CD14-positive monocyte (primary cell): Measurements from ENCODE around the gene GLTPD2. TPM values are rescaled to one million over a fixed set of nuclear protein-coding genes. Genes with fewer than 3 reads are reported as not detected.
A peak's percentile ranks its signal among the peaks of the same experiment; 100 is the strongest.

ENCODE experiments used
- DNase-seq, 3 donors: peaks; one replicate each; pipeline ENCODE4 v3.0.0-alpha.2; 2011 to 2022
- H2AFZ ChIP-seq: 2 replicates; pipeline ENCODE4 v1.6.0; 2012; ENCODE audit warnings: mild to moderate bottlenecking, low read depth, low read length, inconsistent platforms; ENCODE audit not compliant: insufficient read depth, poor library complexity, severe bottlenecking
- H3K27ac ChIP-seq, 2 donors: 1 replicate in 1 of 2; 2 replicates in 1 of 2; pipeline ENCODE4 v1.5.1; 2012 to 2013; ENCODE audit warnings: low read length in 2 of 2, control low read depth in 1 of 2, inconsistent platforms in 1 of 2, low read depth in 1 of 2, mild to moderate bottlenecking in 1 of 2
- H3K27me3 ChIP-seq, 2 donors: one replicate each; pipeline versions ENCODE4 v1.6.0 to v1.6.1; 2011 to 2013; ENCODE audit warnings: low read length in 2 of 2; ENCODE audit not compliant: control insufficient read depth in 2 of 2, insufficient read depth in 2 of 2
- H3K36me3 ChIP-seq, 2 donors: replicated peaks in 1 of 2; 1 replicate in 1 of 2; 2 replicates in 1 of 2; pipeline versions ENCODE4 v1.5.1 to v1.6.1; 2012 to 2013; ENCODE audit warnings: low read length in 2 of 2, control low read depth in 1 of 2, inconsistent platforms in 1 of 2, mild to moderate bottlenecking in 1 of 2; ENCODE audit not compliant: insufficient read depth in 2 of 2, control insufficient read depth in 1 of 2
- H3K4me1 ChIP-seq, 2 donors: 1 replicate in 1 of 2; 2 replicates in 1 of 2; pipeline versions ENCODE4 v1.5.1 to v1.6.1; 2012 to 2013; ENCODE audit warnings: low read length in 2 of 2, control low read depth in 1 of 2, inconsistent platforms in 1 of 2, mild to moderate bottlenecking in 1 of 2, moderate library complexity in 1 of 2; ENCODE audit not compliant: insufficient read depth in 2 of 2, control insufficient read depth in 1 of 2
- H3K4me2 ChIP-seq: replicated peaks from 2 replicates; pipeline ENCODE3; 2012; ENCODE audit warnings: low read length, moderate library complexity, mild to moderate bottlenecking; ENCODE audit not compliant: poor library complexity, severe bottlenecking; ENCODE audit errors: extremely low read depth
- H3K4me3 ChIP-seq, 3 experiments: fragments of 200-600 bp in 1 of 3; sonication (generic) in 1 of 3; replicated peaks in 1 of 3; 1 replicate in 2 of 3; 2 replicates in 1 of 3; pipeline ENCODE4 v1.5.1; 2011 to 2013; ENCODE audit warnings: low read length in 3 of 3, mild to moderate bottlenecking in 3 of 3, control low read depth in 2 of 3, low read depth in 2 of 3, inconsistent platforms in 1 of 3, moderate library complexity in 1 of 3
- H3K79me2 ChIP-seq: 2 replicates; pipeline ENCODE4 v1.6.0; 2012; ENCODE audit warnings: mild to moderate bottlenecking, control low read depth, inconsistent platforms, low read length, moderate library complexity; ENCODE audit not compliant: insufficient read depth
- H3K9ac ChIP-seq: 2 replicates; pipeline ENCODE4 v1.6.0; 2017; ENCODE audit warnings: low read length, mild to moderate bottlenecking; ENCODE audit not compliant: insufficient read depth, poor library complexity, severe bottlenecking
- H3K9me3 ChIP-seq, 2 donors: replicated peaks in 1 of 2; 1 replicate in 1 of 2; 2 replicates in 1 of 2; pipeline versions ENCODE4 v1.5.1 to v1.6.1; 2012 to 2013; ENCODE audit warnings: low read length in 2 of 2, control low read depth in 1 of 2; ENCODE audit not compliant: control insufficient read depth in 1 of 2, insufficient read depth in 1 of 2
- H4K20me1 ChIP-seq: 2 replicates; pipeline ENCODE4 v1.6.0; 2012; ENCODE audit warnings: mild to moderate bottlenecking, low read length, control low read depth, moderate library complexity; ENCODE audit not compliant: insufficient read depth
- H3K27ac Mint-ChIP-seq, 7 donors: one replicate each; pipeline ENCODE4 v1.8.0; 2020; ENCODE audit warnings: mild to moderate bottlenecking in 7 of 7, mixed read lengths in 7 of 7, moderate library complexity in 6 of 7, inconsistent platforms in 2 of 7
- H3K27me3 Mint-ChIP-seq, 3 donors: one replicate each; pipeline ENCODE4 v1.8.0; 2021 to 2022; ENCODE audit warnings: low read depth in 3 of 3, mild to moderate bottlenecking in 3 of 3, mixed read lengths in 3 of 3, moderate library complexity in 3 of 3, inconsistent platforms in 1 of 3
- H3K36me3 Mint-ChIP-seq, 2 donors: one replicate each; pipeline ENCODE4 v1.8.0; 2020; ENCODE audit warnings: mixed read lengths in 2 of 2, inconsistent platforms in 1 of 2, mild to moderate bottlenecking in 1 of 2
- H3K4me1 Mint-ChIP-seq: one replicate; pipeline ENCODE4 v1.8.0; 2020; ENCODE audit warnings: mild to moderate bottlenecking, mixed read lengths
- H3K4me3 Mint-ChIP-seq, 2 donors: one replicate each; pipeline ENCODE4 v1.8.0; 2020; ENCODE audit warnings: mild to moderate bottlenecking in 2 of 2, mixed read lengths in 2 of 2, moderate library complexity in 1 of 2
- H3K9me3 Mint-ChIP-seq, 7 donors: one replicate each; pipeline ENCODE4 v1.8.0; 2020 to 2022; ENCODE audit warnings: mixed read lengths in 7 of 7, mild to moderate bottlenecking in 6 of 7, moderate library complexity in 6 of 7, inconsistent platforms in 2 of 7
- WGBS: methylation state at CpG from one replicate; pipeline ENCODE4 v1.1.5; 2013; ENCODE audit warnings: missing lambda C conversion rate; ENCODE audit not compliant: insufficient coverage; 5-methylcytosine and 5-hydroxymethylcytosine counted together
- intact Hi-C, 2 donors: fragments of 100-400 bp; cut with micrococcal nuclease; formaldehyde crosslinking; loops; one replicate each; pipeline versions ENCODE4 v1.15.0 to v1.15.1; 2023
- polyA plus RNA-seq, 3 donors: library from polyadenylated mRNA; depleted of rRNA in 1 of 3; unstranded in 2 of 3; stranded (reverse) in 1 of 3; fragments of 300-500 nt in 2 of 3; fragments of >200 nt in 1 of 3; fragmentation: Illumina TruSeq in 2 of 3; gene quantifications; 1 replicate in 2 of 3; 2 replicates in 1 of 3; pipeline ENCODE4 v1.2.3, GENCODE V29; 2012 to 2021
- TF ChIP-seq, protein P1 (sequence below): fragments of 200-600 bp; IDR thresholded peaks from one replicate; pipeline ENCODE4 v1.8.0; 2022; ENCODE audit warnings: antibody characterized with exemption, mild to moderate bottlenecking

The GLTPD2 gene
- polyA plus RNA-seq, 3 donors, result 0.27 to 2.1 (median 1.5) TPM

DNA sequence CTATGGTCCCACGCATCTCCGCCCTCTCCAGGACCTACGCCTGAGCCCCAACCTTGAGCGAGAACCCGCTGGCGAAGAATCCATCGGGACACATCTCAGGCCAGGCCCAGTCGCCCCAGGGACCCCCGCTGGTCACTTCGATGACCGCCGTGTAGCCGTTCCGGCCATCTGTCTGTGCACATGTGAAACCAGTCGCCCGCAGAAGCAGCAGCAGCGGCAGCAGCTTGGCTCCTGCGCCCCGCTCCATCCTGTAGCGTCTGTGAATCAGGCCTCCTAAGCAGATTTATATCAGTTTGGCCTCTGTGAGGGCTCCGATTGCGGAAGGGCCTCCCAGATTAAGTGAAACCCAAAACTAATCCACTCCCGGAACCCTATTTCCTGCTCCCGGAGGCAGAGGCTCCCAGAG is 2.7 kb upstream of the GLTPD2 start, which contains the start of gene VMO1:
Gene VMO1, minus strand, starts transcription at position 259 of the 406 bp plus-strand sequence. Its CDS starts 12 bp downstream, at position 247.
- no peak within 1 kb of the TSS for H3K9ac ChIP-seq
- H3K36me3 ChIP-seq, result no peaks in the 10 kb centered on the region
- peaks cover 10 to 24% of the 10 kb centered on the region in 2 donors for H3K36me3 Mint-ChIP-seq
- peaks cover 71 to 85% (median 81%) of the 10 kb centered on the region in 3 donors for H3K27me3 Mint-ChIP-seq
- peaks cover 3% of the 10 kb centered on the region for H4K20me1 ChIP-seq
- peak within 1 kb of the TSS in 4 of 7 donors; percentile 15 to 61 (median 36) for H3K27ac Mint-ChIP-seq
- no peak within 1 kb of the TSS for H3K27ac ChIP-seq
- peaks cover 43 to 74% of the 10 kb centered on the region in 2 donors for H3K27me3 ChIP-seq
- 3% methylated on average over 20 of the region's 24 CpGs for WGBS
- intact Hi-C loops, result loop anchor here in 1 of 2 donors (2.0 to 5.0 kb wide), 2 partner anchors 15 to 101 kb away; partner anchors contain the start of gene TM4SF5
- H2AFZ ChIP-seq, result peak within 1 kb of the TSS; percentile 31
- peak within 1 kb of the TSS; percentile 46 for H3K4me2 ChIP-seq
- H3K9me3 ChIP-seq, result peaks cover 2 to 14% of the 10 kb centered on the region in 2 donors
- TF ChIP-seq, protein P1, sequence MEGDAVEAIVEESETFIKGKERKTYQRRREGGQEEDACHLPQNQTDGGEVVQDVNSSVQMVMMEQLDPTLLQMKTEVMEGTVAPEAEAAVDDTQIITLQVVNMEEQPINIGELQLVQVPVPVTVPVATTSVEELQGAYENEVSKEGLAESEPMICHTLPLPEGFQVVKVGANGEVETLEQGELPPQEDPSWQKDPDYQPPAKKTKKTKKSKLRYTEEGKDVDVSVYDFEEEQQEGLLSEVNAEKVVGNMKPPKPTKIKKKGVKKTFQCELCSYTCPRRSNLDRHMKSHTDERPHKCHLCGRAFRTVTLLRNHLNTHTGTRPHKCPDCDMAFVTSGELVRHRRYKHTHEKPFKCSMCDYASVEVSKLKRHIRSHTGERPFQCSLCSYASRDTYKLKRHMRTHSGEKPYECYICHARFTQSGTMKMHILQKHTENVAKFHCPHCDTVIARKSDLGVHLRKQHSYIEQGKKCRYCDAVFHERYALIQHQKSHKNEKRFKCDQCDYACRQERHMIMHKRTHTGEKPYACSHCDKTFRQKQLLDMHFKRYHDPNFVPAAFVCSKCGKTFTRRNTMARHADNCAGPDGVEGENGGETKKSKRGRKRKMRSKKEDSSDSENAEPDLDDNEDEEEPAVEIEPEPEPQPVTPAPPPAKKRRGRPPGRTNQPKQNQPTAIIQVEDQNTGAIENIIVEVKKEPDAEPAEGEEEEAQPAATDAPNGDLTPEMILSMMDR, result no peak
- H3K4me1 Mint-ChIP-seq, result peaks cover 47% of the 10 kb centered on the region
- DNase-seq, result peak in 2 of 3 donors; percentile 27 to 40
- H3K4me3 Mint-ChIP-seq, result peak within 1 kb of the TSS; percentile 64 to 89
- H3K9me3 Mint-ChIP-seq, result peaks cover 3 to 35% (median 9%) of the 10 kb centered on the region in 7 donors
- H3K4me3 ChIP-seq, result peak within 1 kb of the TSS in 1 of 3 experiments; percentile 18
- H3K4me1 ChIP-seq, result peaks cover 40 to 49% of the 10 kb centered on the region in 2 donors
- H3K79me2 ChIP-seq, result no peaks in the 10 kb centered on the region

DNA sequence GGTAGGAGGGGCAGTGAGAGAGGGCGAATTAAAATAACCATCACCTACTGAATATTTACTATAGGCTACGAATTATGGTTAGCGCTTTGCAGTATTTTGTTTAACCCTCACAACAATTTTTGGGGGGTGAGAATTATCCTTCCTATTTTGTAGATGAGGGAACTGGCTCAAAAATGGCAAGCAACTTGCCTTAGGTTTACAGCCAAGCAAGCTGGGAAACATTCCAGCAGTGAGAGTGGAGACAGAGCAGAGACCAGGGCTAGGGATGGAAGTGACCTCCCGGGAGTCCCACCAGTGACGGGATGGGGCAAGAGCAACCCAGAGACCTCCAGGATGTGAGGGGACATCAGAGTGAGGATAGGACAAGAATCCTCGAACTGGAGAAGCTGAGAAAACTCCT is 2.2 kb upstream of the GLTPD2 start:
- TF ChIP-seq, protein P1, result no peak
- Histone ChIP-seq H2AFZ (no peak overlapping the region), H3K4me2 (peak overlapping the region; percentile 46), H4K20me1 (peaks cover 3% of the 10 kb centered on the region), H3K4me1 (peaks cover 40 to 49% of the 10 kb centered on the region in 2 donors), H3K36me3 (no peaks in the 10 kb centered on the region), H3K9me3 (peaks cover 2 to 14% of the 10 kb centered on the region in 2 donors), H3K9ac (no peak overlapping the region), H3K4me3 (peak overlapping the region in 1 of 3 experiments; percentile 18), H3K27ac (no peak overlapping the region), H3K27me3 (peaks cover 43 to 77% of the 10 kb centered on the region in 2 donors), H3K79me2 (no peaks in the 10 kb centered on the region)
- peaks cover 3 to 35% (median 9%) of the 10 kb centered on the region in 7 donors for H3K9me3 Mint-ChIP-seq
- peaks cover 49% of the 10 kb centered on the region for H3K4me1 Mint-ChIP-seq
- no peak for DNase-seq
- peak overlapping the region in 4 of 7 donors; percentile 15 to 61 (median 36) for H3K27ac Mint-ChIP-seq
- intact Hi-C loops, result loop anchor here in 1 of 2 donors (2.0 to 5.0 kb wide), 2 partner anchors 16 to 101 kb away; partner anchors contain the start of gene TM4SF5
- peaks cover 70 to 82% (median 82%) of the 10 kb centered on the region in 3 donors for H3K27me3 Mint-ChIP-seq
- H3K4me3 Mint-ChIP-seq, result peak overlapping the region; percentile 64 to 89
- peaks cover 10 to 24% of the 10 kb centered on the region in 2 donors for H3K36me3 Mint-ChIP-seq
- 25% methylated on average over 2 of the region's 6 CpGs for WGBS
